ENCODE measurements around the gene XPR1. TPM values are rescaled to one million over a fixed set of nuclear protein-coding genes. Genes with fewer than 3 reads are reported as not detected.

Gene XPR1
- total and polyA plus RNA-seq, 9 donors, result 5.7 to 34.1 (median 17.3) TPM

- TF ChIP-seq EP300 (IDR thresholded peaks at IDR 0.05), result no peak
- TF ChIP-seq CTCF (IDR thresholded peaks at IDR 0.05), result no peak
- no peak for TF ChIP-seq POLR2A (IDR thresholded peaks at IDR 0.05)
- H3K9me3 ChIP-seq, result no peaks in the 10 kb centered on the region
- H3K27ac ChIP-seq, result no peak overlapping the region
- H3K27me3 ChIP-seq, result no peaks in the 10 kb centered on the region
- intact Hi-C loops (cut with DNase I), result no loop called here
- no peak overlapping the region for H3K4me3 ChIP-seq
- H3K4me1 ChIP-seq (ENCODE audit: insufficient read depth), result no peaks in the 10 kb centered on the region
- 73 to 75% (median 74%) methylated on average over 8 of the region's 8 CpGs for whole genome bisulfite sequencing, 3 donors
- no peak for DNase-seq
- no peaks in the 10 kb centered on the region for H3K36me3 ChIP-seq
Measured at GRCh38 chr1:180615493-180616290, 16.1 kb upstream of the XPR1 start.

- DNase-seq, result no peak
- Histone ChIP-seq H3K36me3 (no peaks in the 10 kb centered on the region), H3K27ac (no peak overlapping the region), H3K9me3 (no peaks in the 10 kb centered on the region), H3K4me1 (ENCODE audit: insufficient read depth) (no peaks in the 10 kb centered on the region), H3K4me3 (no peak overlapping the region), H3K27me3 (no peaks in the 10 kb centered on the region)
- intact Hi-C loops (cut with DNase I), result no loop called here
- 89 to 94% (median 93%) methylated on average over 6 of the region's 6 CpGs for WGBS, 3 donors
- TF ChIP-seq POLR2A (IDR thresholded peaks at IDR 0.05) (no peak), CTCF (IDR thresholded peaks at IDR 0.05) (no peak), EP300 (IDR thresholded peaks at IDR 0.05) (no peak)
Measured at GRCh38 chr1:180616439-180616838, 15.4 kb upstream of the XPR1 start.

GRCh38 chr1:180617774-180618395 lies 13.9 kb upstream of the XPR1 start:
- intact Hi-C loops (cut with DNase I), result no loop called here
- Histone ChIP-seq H3K27ac (no peak overlapping the region), H3K4me3 (no peak overlapping the region), H3K36me3 (no peaks in the 10 kb centered on the region), H3K27me3 (no peaks in the 10 kb centered on the region), H3K4me1 (ENCODE audit: insufficient read depth) (no peaks in the 10 kb centered on the region), H3K9me3 (no peaks in the 10 kb centered on the region)
- TF ChIP-seq EP300 (IDR thresholded peaks at IDR 0.05) (no peak), POLR2A (IDR thresholded peaks at IDR 0.05) (no peak), CTCF (IDR thresholded peaks at IDR 0.05) (no peak)
- no peak for DNase-seq
- 71 to 78% (median 72%) methylated on average over 4 of the region's 4 CpGs for WGBS, 3 donors

GRCh38 chr1:180620581-180620980 lies 11.2 kb upstream of the XPR1 start:
- Histone ChIP-seq H3K4me1 (ENCODE audit: insufficient read depth) (no peaks in the 10 kb centered on the region), H3K27me3 (no peaks in the 10 kb centered on the region), H3K27ac (no peak overlapping the region), H3K36me3 (no peaks in the 10 kb centered on the region), H3K9me3 (no peaks in the 10 kb centered on the region), H3K4me3 (no peak overlapping the region)
- 68 to 89% (median 85%) methylated on average over 4 of the region's 4 CpGs for WGBS, 3 donors
- DNase-seq, result no peak
- TF ChIP-seq EP300 (IDR thresholded peaks at IDR 0.05) (no peak), POLR2A (IDR thresholded peaks at IDR 0.05) (no peak), CTCF (IDR thresholded peaks at IDR 0.05) (no peak)
- intact Hi-C loops (cut with DNase I), result no loop called here
